Activated CD8-positive, alpha-beta memory T cell treated with anti-CD3 and anti-CD28 coated beads for 48 hours (primary cell): ENCODE measurements around the gene TMEM62.
"Not testable (repeated sequence)": the region's sequence is repeated elsewhere in the genome, so short reads cannot be mapped to it uniquely, and the experiment has no call there.

Experiments used
- DNase-seq, 3 experiments: peaks; one replicate each; pipeline ENCODE4 v3.0.0-alpha.2; 2020; ENCODE audit warnings: low read depth in 2 of 3, low spot score in 2 of 3

The TMEM62 gene

DNA sequence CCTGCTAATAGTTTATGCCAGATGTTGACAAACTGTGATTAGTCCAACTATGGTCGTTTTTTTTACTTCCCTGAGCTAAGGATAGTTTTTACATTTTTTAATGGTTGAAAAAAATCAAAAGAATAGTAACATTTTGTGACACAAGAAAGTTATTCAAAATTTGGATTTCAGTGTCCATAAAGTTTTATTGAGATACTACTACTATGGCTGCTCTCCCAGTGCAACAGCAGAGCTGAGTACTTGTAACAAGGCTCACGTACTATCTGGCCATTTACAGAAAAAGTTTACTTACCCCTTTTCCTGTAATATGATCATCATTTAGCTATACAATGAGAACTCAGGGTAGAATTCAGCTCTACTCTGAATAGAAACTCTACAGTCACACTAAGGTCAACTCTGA is 11.5 kb upstream of the TMEM62 start:
- no peak for DNase-seq

DNA sequence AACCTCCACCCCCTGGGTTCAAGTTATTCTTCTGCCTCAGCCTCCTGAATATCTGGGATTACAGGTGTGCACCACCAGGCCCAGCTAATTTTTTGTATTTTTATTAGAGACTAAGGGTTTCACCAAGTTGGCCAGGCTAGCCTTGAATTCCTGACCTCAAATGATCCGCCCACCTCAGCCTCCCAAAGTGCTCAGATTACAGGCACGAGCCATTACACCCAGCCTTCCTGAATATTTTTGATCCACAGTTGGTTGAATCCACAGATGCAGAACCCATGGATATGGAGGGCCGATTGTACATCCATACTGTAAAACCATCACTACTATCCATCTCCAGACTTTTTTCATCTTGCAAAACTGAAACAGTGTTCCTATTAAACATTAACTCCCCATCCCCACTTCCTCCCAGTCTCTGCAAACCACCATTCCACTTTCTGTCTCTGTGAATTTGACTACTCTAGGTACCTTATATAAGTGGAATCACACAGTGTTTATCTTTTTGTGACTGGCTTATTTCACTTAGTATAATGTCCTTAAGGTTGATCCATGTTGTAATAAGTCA is 8.2 kb upstream of the TMEM62 start:
- no peak for DNase-seq

DNA sequence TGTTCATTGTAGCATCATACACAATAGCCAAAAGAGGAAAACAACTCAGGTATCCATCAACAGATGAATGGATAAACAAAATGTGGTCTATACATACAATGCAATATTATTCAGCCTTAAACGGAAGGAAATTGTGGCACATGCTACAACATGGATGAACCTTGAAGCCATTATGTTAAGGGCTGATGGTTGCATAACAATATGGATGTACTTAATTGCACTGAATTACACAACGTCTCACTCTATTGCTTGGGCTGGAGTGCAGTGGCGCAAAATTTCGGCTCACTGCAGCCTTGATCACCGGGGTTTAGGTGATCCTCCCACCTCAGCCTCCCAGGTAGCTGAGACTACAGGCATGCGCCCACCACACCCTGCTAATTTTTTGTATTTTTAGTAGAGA is 7.0 kb upstream of the TMEM62 start:
- DNase-seq, result no peak

DNA sequence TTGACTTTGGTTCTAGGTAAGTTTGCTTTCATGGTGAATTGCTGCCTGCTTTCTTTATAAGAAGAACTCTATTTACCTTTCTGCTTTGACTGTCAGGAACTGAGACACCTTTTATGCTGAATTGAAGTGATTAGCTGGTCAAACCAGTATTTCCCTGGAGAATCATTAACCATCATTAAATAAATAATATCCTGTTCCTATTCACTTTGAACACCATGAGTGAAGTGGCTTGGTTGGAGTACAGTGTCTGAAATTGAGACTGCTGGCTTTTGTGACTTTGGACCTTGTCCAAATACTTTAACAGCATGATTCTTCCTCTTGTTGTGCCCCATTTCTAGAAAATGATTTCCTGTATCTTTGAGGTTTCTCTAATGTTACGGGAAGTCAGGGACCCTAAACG is 5.6 kb upstream of the TMEM62 start:
- no peak for DNase-seq

DNA sequence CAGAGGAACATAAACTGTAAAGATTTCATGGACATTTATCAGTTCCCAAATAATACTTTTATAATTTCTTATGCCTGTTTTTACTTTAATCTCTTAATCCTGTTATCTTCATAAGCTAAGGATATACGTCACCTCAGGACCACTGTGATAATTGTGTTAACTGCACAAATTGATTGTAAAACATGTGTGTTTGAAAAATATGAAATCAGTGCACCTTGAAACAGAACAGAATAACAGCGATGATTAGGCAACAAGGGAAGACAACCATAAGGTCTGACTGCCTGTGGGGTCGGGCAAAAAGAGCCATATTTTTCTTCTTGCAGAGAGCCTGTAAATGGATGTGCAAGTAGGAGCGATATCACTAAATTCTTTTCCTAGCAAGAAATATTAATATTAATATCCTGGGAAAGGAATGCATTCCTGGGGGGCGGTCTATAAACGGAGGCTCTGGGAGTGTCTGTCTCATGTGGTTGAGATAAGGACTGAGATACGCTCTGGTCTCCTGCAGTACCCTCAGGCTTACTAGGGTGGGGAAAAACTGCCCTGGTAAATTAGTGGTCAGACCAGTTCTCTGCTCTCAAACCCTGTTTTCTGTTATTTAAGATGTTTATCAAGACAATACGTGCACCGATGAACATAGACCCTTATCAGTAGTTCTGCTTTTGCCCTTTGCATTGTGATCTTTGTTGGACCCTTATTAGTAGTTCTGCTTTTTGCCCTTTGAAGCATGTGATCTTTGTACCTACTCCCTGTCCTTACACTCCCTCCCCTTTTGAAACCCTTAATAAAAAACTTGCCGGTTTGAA is 5.0 kb upstream of the TMEM62 start:
- DNase-seq, result not testable (repeated sequence)

DNA sequence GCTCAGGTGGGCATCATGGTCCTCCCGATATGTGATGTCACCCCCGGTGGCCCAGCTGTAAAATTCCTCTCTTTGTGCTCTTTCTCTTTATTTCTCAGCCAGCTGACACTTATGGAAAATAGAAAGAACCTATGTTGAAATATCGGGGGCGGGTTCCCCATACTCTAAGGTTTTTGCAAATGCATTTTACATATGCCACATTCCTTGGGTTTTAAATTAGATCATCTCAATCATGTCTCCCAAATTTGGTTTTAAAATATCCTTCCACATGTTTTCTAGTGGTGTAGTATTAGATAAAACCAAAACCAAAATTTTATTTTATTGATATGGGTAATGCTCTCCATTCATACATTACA is 4.4 kb upstream of the TMEM62 start:
- no peak for DNase-seq

DNA sequence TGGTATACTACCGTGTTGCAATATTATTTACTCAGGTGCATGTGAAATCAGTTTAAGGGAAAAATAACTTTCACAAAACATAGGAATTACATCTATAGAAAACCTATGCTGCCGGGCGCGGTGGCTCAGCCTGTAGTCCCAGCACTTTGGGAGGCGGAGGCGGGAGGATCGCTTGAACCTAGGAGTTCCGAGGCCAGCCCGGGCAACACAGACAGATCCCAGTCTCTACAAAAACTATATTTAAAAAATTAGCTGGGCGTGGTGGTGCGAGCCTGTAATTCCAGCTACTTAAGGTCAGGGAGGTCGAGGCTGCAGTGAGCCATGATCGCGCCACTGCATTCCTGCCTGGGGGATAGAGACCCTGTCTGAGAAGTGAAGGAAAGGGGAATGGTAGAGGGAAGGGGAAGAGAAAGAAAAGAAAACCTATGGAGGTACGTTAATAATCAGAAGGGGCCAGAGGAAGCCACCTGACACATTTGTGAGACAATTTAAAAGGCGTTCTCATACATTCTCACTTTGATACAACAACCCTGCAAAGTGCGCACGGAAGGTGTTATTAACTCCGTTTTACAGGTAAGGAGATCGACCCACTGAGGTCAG is 456 bp upstream of the TMEM62 start:
- DNase-seq, result no peak

DNA sequence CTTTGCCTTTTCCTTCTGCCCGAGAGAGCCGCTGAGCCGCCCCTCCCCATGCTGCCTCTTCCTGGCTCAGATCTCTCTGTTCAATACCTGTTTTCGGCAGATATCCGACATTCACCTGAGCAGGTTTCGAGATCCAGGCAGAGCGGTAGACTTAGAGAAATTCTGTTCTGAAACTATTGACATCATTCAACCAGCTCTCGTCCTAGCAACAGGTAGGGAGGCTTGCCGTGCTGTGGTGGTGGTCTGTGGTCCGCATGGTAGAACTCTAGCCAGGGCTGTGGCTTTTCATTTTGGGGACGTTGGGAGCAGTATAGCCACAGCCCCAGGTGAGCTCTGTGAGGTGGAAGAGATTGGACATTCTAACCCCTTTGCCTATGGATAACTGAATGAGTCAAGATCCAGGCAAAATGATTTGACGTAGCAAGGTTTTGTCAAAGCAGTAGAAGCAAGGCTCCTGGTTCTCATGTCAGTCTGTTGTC is 810 bp downstream of the TMEM62 start:
- no peak for DNase-seq

DNA sequence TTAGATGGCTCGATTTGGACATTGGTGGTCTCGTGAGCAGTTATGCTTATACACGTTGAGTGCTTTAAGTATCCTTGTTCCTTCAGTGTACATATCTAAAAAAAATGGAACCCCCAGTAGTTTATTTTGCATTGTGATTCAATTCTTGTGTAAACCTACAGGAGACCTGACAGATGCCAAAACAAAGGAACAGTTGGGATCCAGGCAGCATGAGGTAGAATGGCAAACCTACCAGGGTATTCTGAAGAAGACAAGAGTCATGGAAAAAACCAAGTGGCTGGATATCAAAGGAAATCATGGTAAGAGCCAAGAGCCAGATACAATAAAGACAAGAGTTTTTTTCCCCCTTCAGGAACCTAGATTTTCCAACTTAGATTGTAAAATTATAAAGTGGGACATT is 2.0 kb downstream of the TMEM62 start:
- no peak for DNase-seq

DNA sequence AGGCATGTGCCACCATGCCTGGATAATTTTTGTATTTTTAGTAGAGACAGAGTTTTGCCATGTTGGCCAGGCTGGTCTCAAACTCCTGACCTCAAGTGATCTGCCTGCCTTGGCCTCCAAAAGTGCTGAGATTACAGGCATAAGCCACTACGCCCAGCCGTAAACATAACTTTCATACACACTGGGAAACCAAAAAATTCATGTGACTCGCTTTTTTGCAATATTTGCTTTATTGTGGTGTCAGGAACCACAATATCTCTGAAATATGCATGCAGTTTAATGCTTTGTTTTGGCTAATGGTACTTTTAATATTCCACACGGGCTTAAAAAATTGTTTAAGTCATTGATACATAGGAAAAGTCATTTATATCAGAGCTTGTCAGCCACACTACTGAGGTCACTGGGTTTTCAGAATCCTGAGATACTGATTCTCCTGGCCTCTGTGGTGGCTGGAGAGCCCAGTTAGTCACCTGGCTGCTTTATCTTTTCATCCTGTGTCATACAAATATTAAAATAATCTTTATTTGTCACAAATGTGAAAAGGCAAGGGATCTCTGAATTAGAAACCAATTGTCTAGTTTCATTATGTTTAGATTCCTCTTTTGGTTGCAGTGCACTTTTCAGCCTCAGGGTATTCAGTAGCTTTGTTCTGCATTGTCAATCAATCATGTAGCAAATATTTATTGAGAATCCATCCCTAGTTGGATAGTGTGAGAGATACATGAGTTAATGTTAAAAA is 10.0 kb downstream of the TMEM62 start:
- DNase-seq, result no peak

DNA sequence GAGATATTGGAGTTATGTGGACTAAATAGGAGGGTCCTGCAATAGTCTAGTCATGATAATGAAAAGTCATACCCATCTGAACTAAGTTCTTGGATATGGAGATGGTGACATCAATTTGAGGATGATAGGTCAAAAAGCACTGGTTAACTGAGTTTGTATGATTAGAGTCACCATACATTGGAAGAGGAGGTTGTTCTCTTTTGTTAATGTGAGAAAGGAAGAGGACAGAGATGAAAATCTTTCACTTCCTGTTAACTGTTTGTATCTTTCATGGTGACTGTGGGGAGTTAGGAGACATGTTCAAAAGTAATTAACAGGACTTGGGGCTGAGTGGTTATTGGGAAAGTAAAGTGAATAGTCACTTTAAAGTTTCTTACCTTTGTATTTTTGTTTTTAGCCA is 11.1 kb downstream of the TMEM62 start:
- DNase-seq, result no peak

DNA sequence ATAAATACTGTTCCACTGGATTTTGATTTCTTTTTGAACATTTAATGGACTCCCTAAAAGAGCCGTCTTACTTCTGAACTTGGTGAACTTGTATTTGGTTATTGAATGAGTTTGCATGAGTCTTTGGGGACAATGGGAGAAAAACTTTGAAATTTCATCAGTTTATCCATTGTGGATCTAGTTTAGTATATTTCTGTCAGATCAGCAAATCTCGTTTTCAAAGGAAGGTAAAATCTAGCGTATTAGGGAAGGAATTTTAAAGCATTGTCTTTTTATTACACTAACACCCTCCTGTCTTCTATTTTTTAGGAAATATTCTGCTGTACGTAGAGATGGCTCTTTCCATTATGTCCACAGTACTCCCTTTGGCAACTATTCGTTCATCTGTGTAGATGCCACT is 12.8 kb downstream of the TMEM62 start:
- DNase-seq, result no peak

DNA sequence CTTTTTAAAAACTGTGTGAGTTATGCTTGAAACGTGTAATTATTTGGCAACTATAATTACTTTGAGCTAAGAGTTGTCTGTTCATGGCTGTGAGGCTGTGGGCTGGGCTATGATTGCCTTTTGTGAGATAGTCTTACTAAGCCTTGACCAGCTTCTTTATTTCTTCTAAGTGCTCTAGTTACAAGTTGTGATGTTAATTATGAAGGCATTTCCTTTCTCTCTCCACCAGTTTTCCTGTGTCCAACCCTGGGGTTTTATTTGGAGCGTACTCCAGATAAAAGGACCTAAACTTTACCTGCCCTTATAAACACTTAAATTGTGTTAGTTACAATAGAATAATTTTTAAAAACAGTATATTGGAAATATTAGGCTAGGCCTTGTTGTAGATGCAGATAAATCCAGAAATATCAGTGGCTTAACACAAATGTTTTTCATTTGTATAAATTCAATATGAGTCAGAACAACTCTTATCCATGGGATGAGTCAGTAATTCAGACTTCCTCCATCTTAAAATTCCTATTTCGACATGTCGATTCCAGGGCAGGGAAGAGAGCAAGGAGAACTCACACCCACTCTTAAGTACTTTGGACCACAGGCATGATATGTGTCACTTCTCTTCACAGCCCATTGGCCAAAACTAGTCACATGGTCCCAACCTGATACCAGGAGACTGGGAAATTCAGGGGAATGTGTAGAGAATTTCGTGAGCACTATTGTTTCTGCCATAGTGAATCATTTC is 17.0 kb downstream of the TMEM62 start:
- DNase-seq, result no peak

DNA sequence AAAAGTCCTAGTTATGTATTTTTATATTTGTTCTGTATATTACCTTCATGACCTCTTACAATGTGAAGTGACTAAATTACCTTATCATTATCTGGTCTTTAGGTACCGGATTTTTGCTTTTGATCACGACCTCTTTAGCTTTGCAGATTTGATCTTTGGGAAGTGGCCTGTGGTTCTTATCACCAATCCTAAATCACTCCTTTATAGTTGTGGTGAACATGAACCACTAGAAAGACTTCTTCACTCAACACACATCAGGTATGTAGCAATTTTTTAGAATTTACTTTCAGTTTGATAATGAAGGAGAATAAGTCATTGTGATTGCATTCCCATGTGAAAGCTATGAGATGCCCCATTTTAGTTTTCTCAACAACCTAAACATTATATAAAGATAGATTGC is 18.3 kb downstream of the TMEM62 start:
- DNase-seq, result no peak

DNA sequence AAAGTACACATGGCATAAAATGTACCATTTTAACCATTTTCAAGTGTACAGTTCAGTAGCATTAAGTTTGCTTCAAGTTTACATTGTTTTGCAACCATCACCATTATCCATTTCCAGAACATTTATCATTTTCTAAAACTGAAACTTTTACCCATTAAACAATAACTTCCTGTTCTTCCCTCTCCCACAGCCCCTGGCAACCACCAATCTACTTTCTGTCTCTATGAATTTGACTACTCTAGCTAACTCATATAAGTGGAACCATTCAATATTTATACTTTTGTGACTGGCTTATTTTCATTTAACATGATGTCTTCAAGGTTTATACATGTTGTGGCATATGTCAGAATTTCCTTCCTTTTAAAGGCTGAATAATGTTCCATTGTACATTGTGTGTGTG is 19.9 kb downstream of the TMEM62 start:
- no peak for DNase-seq

DNA sequence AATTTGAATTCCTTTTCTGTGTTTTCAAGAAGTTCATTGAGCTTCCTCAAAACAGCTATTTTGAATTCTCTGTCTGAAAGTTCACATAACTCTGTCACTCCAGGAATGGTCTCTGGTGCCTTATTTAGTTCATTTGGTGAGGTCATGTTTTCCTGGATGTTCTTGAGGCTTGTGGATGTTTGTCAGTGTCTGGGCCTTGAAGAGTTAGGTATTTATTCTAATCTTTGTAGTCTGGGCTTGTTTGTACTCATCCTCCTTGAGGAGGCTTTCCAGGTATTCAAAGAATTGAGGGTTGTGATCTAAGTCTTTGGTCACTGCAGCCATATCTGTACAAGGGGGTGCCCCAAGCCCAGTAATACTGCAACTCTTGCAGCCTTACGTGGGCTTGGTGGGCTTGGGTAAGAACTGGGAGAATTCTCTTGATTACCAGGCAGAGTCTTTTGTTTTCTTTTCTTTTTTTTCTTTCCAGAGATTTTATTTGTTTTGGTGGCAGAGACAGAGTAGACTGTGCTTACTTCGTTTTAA is 32.5 kb downstream of the TMEM62 start:
- DNase-seq, result no peak

DNA sequence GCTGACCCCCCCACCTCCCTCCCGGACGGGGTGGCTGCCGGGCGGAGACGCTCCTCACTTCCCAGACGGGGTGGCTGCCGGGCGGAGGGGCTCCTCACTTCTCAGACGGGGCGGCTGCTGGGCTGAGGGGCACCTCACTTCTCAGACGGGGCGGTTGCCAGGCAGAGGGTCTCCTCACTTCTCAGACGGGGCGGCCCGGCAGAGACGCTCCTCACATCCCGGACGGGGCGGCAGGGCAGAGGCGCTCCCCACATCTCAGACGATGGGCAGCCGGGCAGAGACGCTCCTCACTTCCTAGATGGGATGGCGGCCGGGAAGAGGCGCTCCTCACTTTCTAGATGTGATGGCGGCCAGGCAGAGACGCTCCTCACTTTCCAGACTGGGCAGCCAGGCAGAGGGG is 33.9 kb downstream of the TMEM62 start:
- not testable (repeated sequence) for DNase-seq

DNA sequence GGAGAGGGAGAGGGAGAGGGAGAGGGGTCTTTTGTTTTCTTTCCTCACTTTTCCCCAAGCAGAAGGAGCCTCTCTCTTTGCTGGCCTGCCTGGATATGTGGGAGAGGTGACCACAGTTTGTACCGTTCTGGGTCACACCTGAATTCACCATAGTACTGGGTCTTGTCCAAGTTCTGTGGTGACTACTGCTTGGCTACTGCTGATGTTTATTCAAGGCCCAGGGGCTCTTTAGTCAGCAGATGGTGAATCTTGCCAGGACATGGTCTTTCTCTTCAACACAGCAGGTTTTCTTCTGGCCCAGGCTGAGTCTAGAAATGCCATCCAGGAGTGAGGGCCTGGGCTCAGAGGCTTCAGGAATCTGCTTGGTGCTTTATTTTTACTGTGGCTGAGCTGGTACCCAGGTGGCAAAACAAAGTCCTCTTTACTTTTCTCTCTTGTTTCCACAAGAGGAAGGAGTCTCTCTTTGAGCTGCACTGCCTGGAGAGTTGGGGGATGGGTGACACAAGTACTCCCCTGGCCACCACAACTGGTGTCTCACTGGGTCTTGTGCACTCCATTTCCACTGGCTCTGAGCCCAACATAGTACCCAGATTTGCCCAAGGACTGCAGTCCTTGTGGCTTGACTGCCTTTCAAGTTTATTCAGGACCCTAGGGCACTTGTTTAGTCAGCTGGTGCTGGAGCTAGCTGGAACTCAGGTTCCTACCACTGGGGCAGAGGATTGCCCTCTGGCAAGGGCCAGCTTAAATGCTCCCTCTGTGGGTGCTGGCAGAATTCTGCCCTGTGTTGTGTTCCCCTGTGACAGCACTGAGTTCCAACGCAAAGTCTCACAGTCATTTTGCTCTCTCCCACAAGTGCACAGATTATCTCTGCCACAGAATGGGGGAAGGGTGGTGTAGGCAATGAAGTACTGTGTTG is 35.1 kb downstream of the TMEM62 start:
- DNase-seq, result no peak

DNA sequence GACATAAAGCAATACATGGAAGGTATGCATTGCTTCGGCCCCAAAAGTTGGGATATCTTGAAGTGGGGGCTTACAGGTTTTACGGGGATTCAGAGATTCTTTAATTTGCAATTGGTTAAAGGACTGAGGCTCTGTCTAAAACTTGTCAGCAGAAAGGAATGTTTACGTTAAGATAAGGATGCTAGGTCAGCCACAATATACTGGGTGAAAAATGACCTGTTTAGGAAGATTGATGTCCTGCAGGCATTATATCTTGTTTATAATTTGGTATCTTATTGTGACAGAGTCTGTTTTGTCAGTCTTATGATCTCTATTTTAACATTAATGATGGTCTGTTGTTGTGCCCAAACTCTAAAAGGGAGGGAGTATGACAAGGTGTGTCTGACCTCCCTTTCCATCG is 36.5 kb downstream of the TMEM62 start:
- DNase-seq, result no peak
